CD4-positive, alpha-beta T cell treated with Interleukin-4 for 1 hour (primary cell): Measurements from ENCODE around the gene CAMTA1.
"Not testable (repeated sequence)": the region's sequence is repeated elsewhere in the genome, so short reads cannot be mapped to it uniquely, and the experiment has no call there.

Experiments used
- DNase-seq, 2 donors: peaks; one replicate each; pipeline ENCODE4 v3.0.0-alpha.2; 2020 to 2022

CAMTA1 gene

DNA sequence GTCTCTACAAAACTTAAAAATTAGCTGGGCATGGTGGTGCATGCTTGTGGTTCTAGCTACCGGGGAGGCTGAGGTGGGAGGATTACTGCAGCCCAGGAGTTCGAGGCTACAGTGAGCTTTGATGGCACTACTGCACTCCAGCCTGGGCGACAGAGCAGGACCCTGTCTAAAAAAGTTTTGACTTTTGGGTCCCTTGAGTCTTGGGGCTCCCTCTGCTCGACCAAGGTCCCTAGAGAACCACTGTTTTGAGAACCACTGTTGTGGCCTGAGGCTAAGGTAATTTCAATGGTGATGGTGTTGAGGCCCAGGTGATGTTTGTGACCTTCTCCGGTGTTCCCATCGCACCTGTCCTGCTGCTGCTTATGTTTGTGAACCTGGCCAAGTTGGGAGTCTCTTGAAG lies 3.1 kb upstream of the CAMTA1 start:
- DNase-seq: no peak

DNA sequence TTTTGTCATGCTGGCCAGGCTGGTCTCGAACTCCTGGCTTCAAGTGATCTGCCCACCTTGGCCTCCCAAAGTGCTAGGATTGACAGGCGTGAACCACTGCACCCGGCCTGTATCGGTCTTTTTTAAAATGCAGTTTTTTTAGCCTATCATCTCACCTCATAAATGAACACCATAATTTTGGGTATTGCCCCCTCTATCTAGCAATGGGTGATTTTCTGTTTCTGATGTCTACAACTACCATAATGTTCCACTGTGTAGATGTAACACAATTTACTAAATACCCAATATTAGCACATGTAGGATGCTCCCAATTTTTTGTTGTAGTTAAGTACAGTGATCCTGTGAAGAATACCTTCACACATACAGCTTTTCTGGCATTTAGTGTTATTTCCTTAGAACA lies 2.0 kb upstream of the CAMTA1 start:
- no peak for DNase-seq

DNA sequence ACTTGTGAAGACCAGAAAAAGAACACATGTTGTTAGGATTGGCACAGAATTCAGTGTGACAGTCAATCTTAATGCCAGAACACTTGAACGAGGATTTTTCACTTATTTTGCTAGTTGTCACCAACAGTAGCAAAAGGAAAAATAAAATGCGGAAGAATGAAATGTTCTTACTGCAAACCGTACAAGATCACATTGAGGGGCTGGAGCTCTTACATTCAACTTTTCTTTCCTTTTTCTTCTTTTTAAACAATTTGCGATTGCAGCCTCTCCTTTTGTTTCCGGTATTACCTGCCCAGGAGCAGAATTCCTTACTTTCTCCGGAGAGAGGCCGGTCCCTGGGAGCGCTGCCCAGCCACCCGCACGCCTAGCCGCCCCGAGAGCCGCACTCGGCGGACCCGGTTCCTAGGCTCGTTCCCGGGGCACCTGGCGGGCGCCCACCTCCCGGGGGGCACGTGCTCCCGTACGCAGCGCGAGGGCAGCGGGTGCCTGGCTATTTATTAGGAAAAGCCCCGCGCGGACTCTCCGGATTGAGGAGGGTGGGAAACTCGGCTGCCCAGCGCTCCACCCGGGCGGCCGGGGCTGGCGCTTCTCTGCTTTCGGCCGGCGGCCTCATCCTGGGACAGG lies 1.2 kb upstream of the CAMTA1 start:
- DNase-seq: no peak

DNA sequence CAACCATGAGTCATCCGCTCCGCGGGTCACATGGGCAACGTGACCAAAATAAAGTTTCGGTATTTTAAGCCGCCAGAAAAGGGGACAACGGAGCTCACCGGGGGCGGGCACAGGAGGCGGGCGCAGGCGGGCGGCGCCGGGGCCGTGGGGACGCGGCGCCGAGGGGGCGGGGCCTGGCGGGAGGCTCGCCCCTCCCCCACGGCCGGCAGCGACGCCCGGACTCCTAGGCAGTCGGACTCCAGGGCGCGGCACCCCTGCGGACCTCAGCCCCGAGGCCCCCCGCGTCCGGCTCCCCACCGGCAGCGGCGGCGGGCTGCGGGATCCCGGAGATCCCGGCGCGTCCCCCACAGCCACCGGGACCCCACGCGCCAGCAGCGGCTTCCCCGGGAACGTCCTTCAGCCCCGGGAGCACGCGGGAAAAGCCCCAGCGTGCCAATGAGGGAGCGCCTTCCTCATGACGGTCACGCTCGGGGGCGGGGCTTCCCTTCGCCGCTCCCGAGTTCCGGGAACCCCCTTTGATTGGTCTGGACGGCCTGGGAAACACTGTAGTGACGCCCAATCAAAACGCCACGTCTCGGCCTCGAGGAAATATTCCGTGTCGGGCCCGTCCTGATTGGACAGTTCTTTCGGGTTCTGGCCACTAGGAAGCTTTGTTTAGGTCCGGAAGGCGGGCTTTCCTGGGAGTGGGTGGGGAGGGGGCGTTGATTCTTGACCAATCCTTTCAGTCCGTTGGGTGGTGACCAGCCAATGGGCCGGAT lies 515 bp upstream of the CAMTA1 start:
- DNase-seq: peak; percentile 100

DNA sequence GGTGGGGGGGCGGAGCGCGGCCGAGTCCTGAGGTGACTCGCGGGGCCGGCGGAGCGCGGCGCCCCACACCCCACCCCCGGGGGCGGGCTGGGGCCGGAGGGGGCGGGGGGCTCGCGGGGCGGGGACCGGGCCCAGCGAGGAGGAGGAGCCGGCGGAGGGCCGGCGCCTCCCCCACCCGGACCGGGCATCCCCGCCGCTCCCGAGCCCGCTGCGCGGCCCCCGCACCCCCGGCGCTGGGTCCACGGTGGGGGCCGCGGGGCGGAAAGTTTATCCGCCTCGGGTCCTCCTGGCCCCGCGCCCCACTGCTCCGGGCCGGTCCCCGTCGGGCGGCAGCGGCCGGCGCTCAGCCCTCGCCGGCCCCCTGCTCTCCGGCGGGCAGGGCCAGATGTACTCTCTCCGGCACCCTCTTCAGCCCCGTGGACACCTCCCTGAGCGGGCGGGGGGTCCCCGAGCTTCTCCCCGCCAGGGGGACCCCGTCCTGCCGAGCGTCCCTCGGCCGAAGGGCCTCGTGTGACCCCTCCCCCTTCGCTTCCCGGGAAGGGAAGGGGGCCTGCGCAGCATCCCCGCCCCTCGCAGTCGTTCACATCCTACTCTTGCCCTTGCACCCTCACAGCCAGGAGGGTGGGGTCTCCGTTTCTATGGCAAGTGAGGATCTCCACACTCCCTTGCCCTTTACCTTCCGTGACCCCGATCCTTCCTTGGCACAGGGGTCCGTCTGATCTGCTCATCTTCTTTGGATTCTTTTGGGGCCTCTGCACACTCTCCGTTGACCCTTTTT lies 663 bp downstream of the CAMTA1 start:
- peak; percentile 29 to 53 for DNase-seq

DNA sequence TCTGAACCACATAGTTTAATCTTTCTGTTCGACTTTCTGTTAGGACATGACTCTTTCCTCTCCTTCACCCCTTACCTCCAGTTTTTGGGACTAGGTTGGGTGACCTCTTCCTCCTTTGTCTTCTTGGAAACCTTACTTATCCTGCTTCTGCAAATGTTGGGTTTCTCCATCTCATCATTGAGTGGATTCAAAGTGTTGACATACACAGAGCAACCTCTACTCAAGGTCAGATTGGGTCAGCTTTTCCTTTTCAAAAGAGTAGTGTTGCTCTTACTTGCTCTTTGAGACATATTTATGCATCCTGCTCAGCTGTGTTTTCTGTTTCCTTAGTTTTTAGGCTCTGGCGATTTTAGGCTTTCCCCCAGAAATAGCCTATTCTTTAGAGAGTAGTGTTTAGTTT lies 3.7 kb downstream of the CAMTA1 start:
- no peak for DNase-seq

DNA sequence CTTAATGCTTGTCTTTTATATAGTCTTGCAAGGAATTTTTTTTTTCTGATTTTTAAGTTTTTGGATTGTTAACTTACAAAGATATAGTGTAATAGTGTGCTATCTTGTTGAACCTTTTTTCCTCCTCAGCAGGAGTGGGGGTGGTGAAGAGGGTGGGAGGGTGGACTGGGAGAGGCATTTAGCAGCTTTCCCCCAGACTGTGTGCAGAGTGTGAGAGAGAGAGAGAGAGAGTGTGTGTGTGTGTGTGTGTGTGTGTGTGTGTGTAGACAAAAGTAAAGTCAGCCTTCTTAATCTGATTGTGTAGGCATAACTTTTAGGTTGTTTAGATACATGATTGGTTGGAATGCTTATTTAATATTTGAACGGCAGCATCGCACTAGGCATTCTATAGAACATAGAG lies 4.9 kb downstream of the CAMTA1 start:
- no peak for DNase-seq

DNA sequence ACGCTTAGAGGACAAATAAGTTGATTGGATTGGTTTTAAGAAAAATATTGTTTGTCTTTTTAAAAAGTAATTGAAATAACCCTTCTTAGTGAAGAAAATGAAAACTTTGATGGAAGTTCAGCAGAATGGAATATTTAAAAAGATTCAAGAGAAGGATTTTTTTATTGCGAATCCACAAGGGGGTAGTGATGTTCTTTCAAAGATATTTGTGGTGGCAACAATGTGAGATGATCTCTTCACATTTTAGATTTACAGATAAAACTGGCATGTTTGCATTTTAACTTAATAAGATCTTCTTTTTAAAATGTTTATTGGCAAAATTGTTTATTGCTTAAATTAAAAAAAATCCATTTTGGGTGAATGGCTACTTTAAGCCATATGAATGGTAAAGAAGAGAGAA lies 8.9 kb downstream of the CAMTA1 start:
- peak in 1 of 2 donors; percentile 48 for DNase-seq

DNA sequence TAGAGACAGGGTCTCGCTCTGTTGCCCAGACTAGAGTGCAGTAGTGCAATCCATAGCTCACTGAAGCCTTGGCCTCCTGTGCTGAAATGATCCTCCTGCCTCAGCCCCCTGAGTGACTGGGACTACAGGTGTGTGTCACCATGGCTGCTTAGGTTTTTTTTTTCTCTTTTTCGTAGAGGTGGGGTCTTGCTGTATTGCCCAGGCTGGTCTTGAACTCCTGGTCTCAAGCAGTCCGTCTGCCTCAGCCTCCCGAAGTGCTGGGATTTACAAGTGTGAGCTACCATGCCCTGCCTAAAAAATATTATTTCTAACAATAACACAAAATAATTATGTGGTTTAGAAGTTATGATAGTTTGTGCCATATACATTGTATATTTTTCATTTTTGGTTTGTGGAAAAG lies 9.9 kb downstream of the CAMTA1 start:
- no peak for DNase-seq

DNA sequence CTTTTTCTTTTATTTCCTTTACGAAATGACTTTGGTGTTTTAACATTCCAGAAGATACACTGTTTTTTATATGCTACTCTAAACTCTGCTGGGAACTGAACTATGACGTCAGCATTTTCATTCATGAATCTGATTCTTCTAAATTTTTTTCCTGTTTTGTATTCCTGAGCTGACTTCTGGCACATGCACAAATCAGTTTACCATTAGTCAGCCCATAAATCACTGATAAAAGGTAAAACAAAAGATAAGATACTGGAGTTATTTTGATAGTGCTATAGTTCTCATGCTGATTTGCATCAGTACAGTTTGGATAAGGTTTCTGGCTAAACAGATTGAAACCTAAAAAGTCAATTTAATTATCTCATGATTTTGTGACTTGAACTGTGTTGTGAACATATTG lies 10.4 kb downstream of the CAMTA1 start:
- DNase-seq: no peak

DNA sequence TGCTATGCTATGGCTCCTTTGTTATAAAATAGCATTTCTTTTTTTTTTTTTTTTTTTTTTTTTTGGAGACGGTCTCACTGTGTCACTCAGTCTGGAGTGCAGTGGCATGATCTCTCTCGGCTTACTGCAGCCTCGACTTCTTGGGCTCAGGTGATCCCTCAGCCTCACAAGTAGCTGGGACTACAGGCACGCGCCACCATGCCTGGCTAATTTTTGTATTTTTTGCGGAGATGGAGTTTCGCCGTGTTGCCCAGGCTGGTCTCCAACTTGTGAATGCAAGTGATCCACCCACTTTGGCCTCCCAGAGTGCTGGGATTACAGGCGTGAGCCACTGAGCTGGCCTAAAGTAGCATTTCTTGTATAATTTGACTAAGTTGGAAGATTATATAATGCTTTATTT lies 10.8 kb downstream of the CAMTA1 start:
- no peak for DNase-seq

DNA sequence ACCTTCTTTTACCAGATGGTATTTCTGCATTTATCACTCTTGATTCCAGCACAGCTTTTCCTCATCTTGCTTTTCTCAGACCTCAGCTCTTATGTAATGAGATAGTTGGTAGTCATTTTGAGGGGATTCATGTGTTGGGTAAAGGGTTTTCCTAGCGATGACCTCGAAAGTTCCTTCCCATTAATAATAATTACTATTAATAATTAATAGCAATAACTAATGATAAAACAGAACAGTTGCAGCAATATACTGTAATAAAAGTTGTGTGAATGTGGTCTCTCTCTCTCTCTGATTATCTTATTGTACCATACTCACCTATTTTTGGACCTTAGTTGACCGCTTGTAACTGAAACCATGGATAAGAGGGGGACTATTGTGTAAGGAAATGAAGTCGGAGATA lies 14.2 kb downstream of the CAMTA1 start:
- DNase-seq: no peak

DNA sequence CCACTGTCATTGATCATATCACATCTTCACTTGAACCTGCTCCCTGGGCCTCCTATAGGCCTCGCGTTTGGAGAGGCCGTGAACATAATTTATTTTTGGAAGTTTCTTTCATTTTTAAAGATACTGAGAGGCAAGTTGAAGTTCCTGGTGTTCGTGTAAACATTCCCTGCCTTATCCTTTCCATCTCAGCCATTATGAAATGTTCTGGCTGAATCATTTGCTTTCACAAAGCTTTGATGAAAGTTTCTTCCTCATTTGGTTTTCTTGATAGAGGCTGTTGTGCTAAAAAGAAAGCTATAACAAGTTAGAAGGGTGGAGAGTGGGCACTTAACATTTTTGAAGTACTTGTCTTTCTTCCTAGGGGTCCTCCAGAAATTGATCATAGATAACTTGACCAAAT lies 15.5 kb downstream of the CAMTA1 start:
- no peak for DNase-seq

DNA sequence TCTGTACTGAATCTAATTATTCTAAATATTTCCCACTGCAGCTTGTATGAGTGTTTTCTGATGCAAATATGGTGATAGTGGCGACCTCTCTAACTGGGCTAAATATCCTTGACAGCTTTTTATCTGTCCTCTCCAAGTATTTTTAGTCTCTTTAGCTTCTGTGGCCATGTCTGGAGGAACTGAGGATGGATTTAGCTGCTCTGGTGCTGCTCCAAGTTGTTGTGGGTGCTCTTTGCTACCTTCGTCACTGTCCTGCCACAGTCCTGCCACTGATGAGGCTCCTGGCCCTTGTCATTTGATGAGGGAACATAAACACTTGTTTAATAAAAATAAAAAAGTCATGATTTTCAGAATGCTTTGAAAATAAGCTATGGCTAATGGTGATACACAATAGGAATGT lies 15.9 kb downstream of the CAMTA1 start:
- DNase-seq: no peak

DNA sequence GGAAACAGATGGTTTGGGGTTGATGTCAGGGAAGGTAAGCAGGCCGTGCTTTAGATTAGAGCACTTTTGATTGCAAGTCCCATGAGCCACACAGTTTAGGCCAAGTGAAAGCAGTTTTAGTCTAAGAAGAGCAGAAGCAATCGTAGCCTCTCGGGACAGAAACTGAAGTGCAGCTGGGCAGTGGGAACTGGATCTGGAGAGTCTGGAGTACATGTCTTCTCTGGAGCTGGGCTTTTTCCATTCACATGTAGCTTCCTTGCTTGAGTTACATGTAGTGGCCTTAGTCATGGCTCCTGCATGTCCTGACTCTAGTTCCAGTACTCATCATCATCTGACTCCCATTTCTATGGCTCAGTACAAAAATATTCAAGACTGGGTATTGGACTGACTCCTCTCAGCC lies 16.7 kb downstream of the CAMTA1 start:
- no peak for DNase-seq

DNA sequence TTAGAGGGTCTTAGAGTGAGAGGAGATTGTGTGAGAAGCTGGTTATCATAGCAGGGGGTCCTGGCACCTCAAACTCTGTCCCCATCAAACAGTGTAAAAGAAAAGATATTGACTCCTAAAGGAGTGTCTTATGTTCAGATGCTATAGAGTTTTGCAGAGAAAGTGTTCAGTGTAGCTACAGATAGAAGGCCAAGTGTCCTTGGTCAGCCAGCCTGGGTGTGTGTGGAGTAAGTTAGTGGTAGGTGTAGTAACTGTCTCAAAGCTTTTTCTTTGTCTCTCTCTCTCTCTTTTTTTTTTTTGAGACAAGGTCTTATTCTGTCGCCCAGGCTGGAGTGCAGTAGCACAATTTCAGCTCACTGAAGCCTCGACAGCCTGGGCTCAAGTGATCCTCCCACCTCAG lies 17.2 kb downstream of the CAMTA1 start:
- no peak for DNase-seq

DNA sequence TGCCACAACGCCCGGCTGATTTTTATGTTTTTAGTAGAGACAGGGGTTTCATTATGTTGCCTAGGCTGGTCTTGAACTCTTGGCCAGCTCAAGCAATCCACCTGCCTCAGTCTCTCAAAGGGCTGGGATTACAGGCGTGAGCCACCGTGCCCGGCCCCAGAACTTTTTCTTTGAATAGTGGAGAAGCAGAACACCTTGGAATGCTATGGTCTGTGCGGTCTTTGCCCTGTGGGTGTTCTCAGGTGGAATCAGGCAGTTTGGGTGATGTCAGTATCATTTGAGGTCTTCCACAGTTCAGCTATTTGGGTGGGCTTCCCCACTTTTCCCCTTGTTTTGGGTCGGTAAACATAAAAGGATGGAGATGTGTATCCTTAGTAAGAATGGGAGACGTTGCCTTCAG lies 17.6 kb downstream of the CAMTA1 start:
- no peak for DNase-seq

DNA sequence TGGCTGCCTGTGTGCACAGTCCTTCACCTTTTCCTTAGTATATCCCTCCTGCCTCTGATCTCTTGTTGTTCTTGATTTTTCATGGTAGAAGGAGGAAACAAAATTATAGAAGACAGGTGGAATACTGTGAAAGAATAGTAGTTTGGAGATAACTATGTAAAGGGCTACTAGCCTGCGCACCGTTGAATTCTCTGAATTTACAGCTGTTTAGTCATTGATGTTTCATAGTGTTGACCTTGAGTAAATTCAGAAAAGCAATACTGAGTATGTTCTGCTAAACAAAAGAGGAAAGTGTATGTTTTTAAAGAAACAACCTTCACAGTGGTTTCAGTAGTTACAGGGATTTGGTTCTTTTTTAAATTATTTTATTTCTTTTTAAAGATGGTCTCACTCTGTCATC lies 18.1 kb downstream of the CAMTA1 start:
- no peak for DNase-seq

DNA sequence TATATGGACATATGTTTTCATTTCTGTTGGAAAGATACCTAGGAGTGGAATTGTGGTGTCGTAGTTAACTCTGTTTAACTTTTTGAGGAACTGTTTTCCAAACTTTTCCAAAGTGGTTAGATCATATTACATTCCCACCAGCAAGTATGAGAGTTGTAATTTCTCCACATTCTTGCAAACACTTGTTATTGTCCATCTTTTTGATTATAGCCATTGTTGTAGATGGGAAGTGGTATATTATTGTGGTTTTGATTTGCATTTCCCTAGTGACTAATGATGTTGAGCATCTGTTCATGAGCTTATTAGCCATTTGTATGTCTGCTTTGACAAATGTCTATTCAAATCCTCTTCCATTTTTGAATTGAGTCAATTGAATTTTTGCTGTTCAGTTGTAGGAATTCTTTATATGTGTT lies 19.8 kb downstream of the CAMTA1 start:
- DNase-seq: no peak

DNA sequence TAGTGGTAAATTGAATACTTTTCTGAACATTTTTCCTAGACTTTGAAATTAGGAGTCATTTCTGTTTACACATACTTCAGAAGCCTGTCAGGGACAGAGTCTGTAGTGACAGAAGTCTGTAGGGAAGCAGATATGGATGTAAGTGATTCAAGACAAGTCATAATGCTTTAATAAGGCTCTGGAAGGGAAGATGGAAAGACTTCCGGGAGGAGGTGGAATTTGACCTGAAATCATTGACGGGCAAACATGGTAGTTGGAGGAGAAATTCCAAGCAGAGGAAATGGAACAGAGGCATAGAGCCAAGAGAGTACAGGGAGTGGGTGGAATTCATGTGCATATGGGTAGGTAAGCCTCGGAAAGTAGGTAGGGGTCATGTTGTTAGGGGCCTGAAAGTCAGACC lies 22.5 kb downstream of the CAMTA1 start:
- no peak for DNase-seq

DNA sequence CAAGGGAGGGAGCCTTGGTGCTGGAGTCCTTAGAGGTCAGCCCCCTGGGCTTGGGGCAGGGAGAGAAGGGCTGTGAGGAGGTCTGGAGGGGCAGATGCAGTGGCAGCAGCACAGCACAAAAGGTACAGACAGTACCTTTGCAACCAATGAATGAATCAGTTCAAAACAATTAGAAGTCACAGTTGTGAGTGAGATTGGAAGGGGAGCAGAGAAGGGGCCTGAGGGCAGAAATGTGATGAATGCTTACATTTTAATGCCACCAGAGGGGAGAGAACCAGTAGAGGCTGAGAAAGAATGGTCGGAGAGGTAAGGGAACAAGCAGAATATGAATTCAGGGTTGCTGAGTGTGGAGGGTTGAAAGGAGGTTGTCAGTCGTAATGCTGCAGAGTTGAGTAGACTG lies 24.2 kb downstream of the CAMTA1 start:
- DNase-seq: no peak

DNA sequence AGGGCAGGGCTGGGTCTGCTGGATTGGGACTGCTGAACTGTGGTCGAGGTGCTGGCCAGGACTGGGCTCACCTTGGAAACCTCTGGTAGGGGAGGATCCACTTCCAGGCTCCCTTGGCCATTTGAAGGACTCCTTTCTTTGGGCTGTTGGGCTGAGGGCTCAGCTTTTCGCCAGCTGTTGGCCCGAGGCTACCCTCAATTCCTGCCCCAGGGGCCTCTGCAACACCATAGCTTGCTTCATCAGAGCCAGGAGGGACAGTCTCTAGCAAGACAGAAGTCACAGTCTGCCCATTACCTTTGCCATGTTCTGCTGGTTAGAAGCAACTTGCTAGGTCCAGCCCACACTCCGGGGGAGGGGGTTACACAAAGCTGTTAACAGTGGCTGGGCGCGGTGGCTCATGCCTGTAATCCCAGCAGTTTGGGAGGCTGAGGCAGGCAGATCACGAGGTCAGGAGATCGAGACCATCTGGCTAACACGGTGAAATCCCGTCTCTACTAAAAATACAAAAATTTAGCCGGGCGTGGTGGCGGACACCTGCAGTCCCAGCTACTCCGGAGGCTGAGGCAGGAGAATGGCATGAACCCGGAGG lies 25.0 kb downstream of the CAMTA1 start:
- DNase-seq: not testable (repeated sequence)

DNA sequence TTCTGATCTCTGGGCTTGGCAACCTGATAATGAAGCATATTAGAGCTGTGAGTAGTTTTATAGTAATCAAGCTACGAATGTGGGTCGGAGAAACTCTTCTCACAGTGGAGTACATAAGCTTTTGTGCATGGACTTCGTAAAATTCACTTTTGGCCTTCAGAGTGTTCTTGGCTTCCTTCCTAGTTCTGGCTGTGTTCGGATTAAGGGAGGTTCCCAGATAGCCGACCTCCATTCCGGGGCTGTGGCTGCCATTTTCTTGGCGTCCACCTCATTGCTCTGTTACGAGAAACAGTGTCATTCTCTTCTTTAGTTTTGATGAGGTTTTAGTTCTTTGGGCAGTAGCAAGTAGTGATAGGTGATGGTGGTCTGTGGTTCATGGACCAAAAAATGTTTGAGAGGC lies 26.3 kb downstream of the CAMTA1 start:
- no peak for DNase-seq

DNA sequence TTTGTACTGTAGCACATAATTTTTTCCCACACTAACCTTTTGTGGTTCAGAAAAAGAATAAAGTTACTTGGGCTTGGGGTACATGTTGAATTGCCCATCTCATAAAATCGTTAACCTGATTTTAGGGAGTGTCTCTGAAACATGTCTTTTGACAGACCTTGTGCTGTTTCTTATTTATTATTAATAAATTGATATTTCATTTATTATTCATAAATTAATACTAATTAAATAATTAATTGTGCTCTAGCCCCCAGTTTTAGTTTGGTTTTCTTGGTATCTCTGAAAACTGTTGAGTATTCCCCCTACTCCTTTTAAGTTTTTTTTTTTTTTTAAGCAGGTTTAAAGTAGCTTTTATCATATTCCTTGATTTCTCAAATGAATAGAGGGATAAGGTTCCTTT lies 27.9 kb downstream of the CAMTA1 start:
- no peak for DNase-seq
